Smooth muscle cell (in vitro differentiated cells): ENCODE measurements around the gene NRXN2. TPM values are rescaled to one million over a fixed set of nuclear protein-coding genes. Genes with fewer than 3 reads are reported as not detected.

ENCODE experiments used
- DNase-seq: peaks from one replicate; lab custom pipeline; 2025; ENCODE audit not compliant: unreplicated experiment; lab: John Stamatoyannopoulos, UW
- H2AFZ ChIP-seq: fragments of 200-600 bp; sonication (generic); 2 replicates; pipeline ENCODE4 v1.6.0; 2016; ENCODE audit warnings: antibody characterized with exemption, low read depth, mild to moderate bottlenecking
- H3F3A ChIP-seq: fragments of 200-600 bp; sonication (generic); 2 replicates; pipeline ENCODE4 v1.6.0; 2017; ENCODE audit warnings: antibody characterized with exemption, low read depth
- H3K27ac ChIP-seq: fragments of 200-600 bp; sonication (generic); 2 replicates; pipeline ENCODE4 v1.5.1; 2016; ENCODE audit warnings: low read depth, mild to moderate bottlenecking
- H3K27me3 ChIP-seq: fragments of 200-600 bp; sonication (generic); 2 replicates; pipeline ENCODE4 v1.6.1; 2016; ENCODE audit warnings: low read depth, mild to moderate bottlenecking
- H3K36me3 ChIP-seq: fragments of 200-600 bp; sonication (generic); 2 replicates; pipeline ENCODE4 v1.5.1; 2016; ENCODE audit warnings: low read depth
- H3K4me1 ChIP-seq: fragments of 200-600 bp; sonication (generic); 2 replicates; pipeline ENCODE4 v1.5.1; 2016; ENCODE audit warnings: low read depth
- H3K4me2 ChIP-seq: fragments of 200-600 bp; sonication (generic); 2 replicates; pipeline ENCODE4 v1.6.0; 2016; ENCODE audit warnings: mild to moderate bottlenecking
- H3K4me3 ChIP-seq: fragments of 200-600 bp; sonication (generic); 2 replicates; pipeline ENCODE4 v1.5.1; 2016; ENCODE audit warnings: mild to moderate bottlenecking
- H3K79me2 ChIP-seq: fragments of 200-600 bp; sonication (generic); 2 replicates; pipeline ENCODE4 v1.6.0; 2016; ENCODE audit warnings: low read depth, mild to moderate bottlenecking
- H3K9ac ChIP-seq: fragments of 200-600 bp; sonication (generic); 2 replicates; pipeline ENCODE4 v1.6.0; 2016; ENCODE audit warnings: low read depth
- H3K9me3 ChIP-seq: fragments of 200-600 bp; sonication (generic); replicated peaks from 2 replicates; pipeline ENCODE4 v1.5.1; 2016; ENCODE audit warnings: low read depth
- H4K20me1 ChIP-seq: fragments of 200-600 bp; sonication (generic); 2 replicates; pipeline ENCODE4 v1.6.0; 2016; ENCODE audit warnings: low read depth
- CTCF ChIP-seq: fragments of 200-600 bp; sonication (generic); IDR thresholded peaks from 2 replicates; pipeline ENCODE4 v1.5.1; 2017; ENCODE audit warnings: borderline replicate concordance, mild to moderate bottlenecking, antibody characterized with exemption; ENCODE audit not compliant: insufficient read depth, poor library complexity, severe bottlenecking
- WGBS: methylation state at CpG from one replicate; pipeline ENCODE4 v1.1.7; 2016; ENCODE audit warnings: low lambda C conversion rate; 5-methylcytosine and 5-hydroxymethylcytosine counted together
- polyA plus RNA-seq: library from polyadenylated mRNA; unstranded; fragments of >200 nt; fragmentation: Nextera tagmentation; extraction: Ambion mirVana; gene quantifications from 2 replicates; pipeline ENCODE4 v1.2.1, GENCODE V29; 2016
- total RNA-seq: library from RNA; depleted of rRNA; stranded (reverse); fragments of >200 nt; gene quantifications from 2 replicates; pipeline ENCODE4 v1.2.3, GENCODE V29; 2014

The NRXN2 gene
- total and polyA plus RNA-seq, 2 experiments from 2014 or later = 1.4 to 1.7 TPM

GRCh38 chr11:64766881-64767280 is 43.9 kb upstream of the NRXN2 start:
- Histone ChIP-seq H3K79me2 (peaks cover 26% of the 10 kb centered on the region), H3F3A (peaks cover 80% of the 10 kb centered on the region), H3K36me3 (peaks cover 26% of the 10 kb centered on the region), H3K4me2 (no peak overlapping the region), H3K4me1 (peaks cover 16% of the 10 kb centered on the region), H3K9ac (no peak overlapping the region), H2AFZ (no peak overlapping the region), H4K20me1 (peaks cover 100% of the 10 kb centered on the region), H3K9me3 (no peaks in the 10 kb centered on the region), H3K27me3 (no peaks in the 10 kb centered on the region), H3K4me3 (no peak overlapping the region), H3K27ac (no peak overlapping the region)
- WGBS = 100% methylated on average over 9 of the region's 11 CpGs
- no peak for DNase-seq
- TF ChIP-seq CTCF = no peak

- H3K4me1 ChIP-seq = peaks cover 16% of the 10 kb centered on the region
- no peak overlapping the region for H3K4me3 ChIP-seq
- no peaks in the 10 kb centered on the region for H3K9me3 ChIP-seq
- peaks cover 96% of the 10 kb centered on the region for H4K20me1 ChIP-seq
- TF ChIP-seq CTCF = no peak
- H3K9ac ChIP-seq = no peak overlapping the region
- H3K79me2 ChIP-seq = peaks cover 20% of the 10 kb centered on the region
- peaks cover 18% of the 10 kb centered on the region for H3K36me3 ChIP-seq
- no peak overlapping the region for H3K27ac ChIP-seq
- H3K27me3 ChIP-seq = no peaks in the 10 kb centered on the region
- no peak for DNase-seq
- H2AFZ ChIP-seq = no peak overlapping the region
- peaks cover 72% of the 10 kb centered on the region for H3F3A ChIP-seq
- no peak overlapping the region for H3K4me2 ChIP-seq
- WGBS = 94% methylated on average over 30 of the region's 42 CpGs
Observed at GRCh38 chr11:64765851-64766665, 43.1 kb upstream of the NRXN2 start.

GRCh38 chr11:64765291-64765850 is 42.4 kb upstream of the NRXN2 start:
- H3K9me3 ChIP-seq = no peaks in the 10 kb centered on the region
- no peak overlapping the region for H3K4me3 ChIP-seq
- H3F3A ChIP-seq = peaks cover 65% of the 10 kb centered on the region
- H3K36me3 ChIP-seq = peaks cover 17% of the 10 kb centered on the region
- peaks cover 20% of the 10 kb centered on the region for H3K4me1 ChIP-seq
- peak; percentile 11 for TF ChIP-seq CTCF
- H4K20me1 ChIP-seq = peaks cover 93% of the 10 kb centered on the region
- WGBS = 97% methylated on average over 27 of the region's 30 CpGs
- no peaks in the 10 kb centered on the region for H3K27me3 ChIP-seq
- H2AFZ ChIP-seq = no peak overlapping the region
- no peak overlapping the region for H3K27ac ChIP-seq
- H3K9ac ChIP-seq = no peak overlapping the region
- H3K4me2 ChIP-seq = no peak overlapping the region
- H3K79me2 ChIP-seq = peaks cover 14% of the 10 kb centered on the region
- DNase-seq = no peak
